ENCODE data around the gene GGT6.
A peak's percentile ranks its signal among the peaks of the same experiment; 100 is the strongest.

The GGT6 gene

GRCh38 chr17:4554997-4555799 is 5.2 kb downstream of the GGT6 start, which contains the start of gene MYBBP1A:
Gene MYBBP1A (minus strand): TSS chr17:4555384. CDS start chr17:4555324, 60 bp downstream.
- peak within 1 kb of the TSS; percentile 26 for H3K27ac ChIP-seq (ENCODE audit: poor library complexity, severe bottlenecking)
- ATAC-seq (ENCODE audit: low read depth) (peak; percentile 89), DNase-seq (ENCODE audit: low spot score) (peak; percentile 94)
- H3K9me3 ChIP-seq (ENCODE audit: severe bottlenecking), result no peaks in the 10 kb centered on the region
- peaks cover 41% of the 10 kb centered on the region for H3K36me3 ChIP-seq (ENCODE audit: low read depth)
- peaks cover 2% of the 10 kb centered on the region for H3K4me1 ChIP-seq (ENCODE audit: insufficient read depth, poor library complexity, severe bottlenecking)
- H3K27me3 ChIP-seq (ENCODE audit: insufficient read depth, poor library complexity, severe bottlenecking), result no peaks in the 10 kb centered on the region
- H3K4me3 ChIP-seq (ENCODE audit: severe bottlenecking), result peak within 1 kb of the TSS; percentile 68
- peak; percentile 5 for TF ChIP-seq CTCF (IDR thresholded peaks at IDR 0.05; ENCODE audit: poor library complexity, severe bottlenecking)

- Histone ChIP-seq H3K4me3 (ENCODE audit: severe bottlenecking) (peak overlapping the region; percentile 68), H3K36me3 (ENCODE audit: low read depth) (peaks cover 46% of the 10 kb centered on the region), H3K4me1 (ENCODE audit: insufficient read depth, poor library complexity, severe bottlenecking) (no peaks in the 10 kb centered on the region), H3K27me3 (ENCODE audit: insufficient read depth, poor library complexity, severe bottlenecking) (no peaks in the 10 kb centered on the region), H3K27ac (ENCODE audit: poor library complexity, severe bottlenecking) (peak overlapping the region; percentile 26), H3K9me3 (ENCODE audit: severe bottlenecking) (no peaks in the 10 kb centered on the region)
- no peak for TF ChIP-seq CTCF (IDR thresholded peaks at IDR 0.05; ENCODE audit: poor library complexity, severe bottlenecking)
- ATAC-seq (ENCODE audit: low read depth) (peak; percentile 22; the same call in 1 of the 3 replicates), DNase-seq (ENCODE audit: low spot score) (peak; percentile 47)
These were observed 5.9 kb downstream of the GGT6 start for GRCh38 chr17:4554441-4554996.

GRCh38 chr17:4553669-4554068 is 6.7 kb downstream of the GGT6 start:
- TF ChIP-seq CTCF (IDR thresholded peaks at IDR 0.05; ENCODE audit: poor library complexity, severe bottlenecking), result no peak
- peaks cover 55% of the 10 kb centered on the region for H3K36me3 ChIP-seq (ENCODE audit: low read depth)
- DNase-seq (ENCODE audit: low spot score), result no peak
- no peak for ATAC-seq (ENCODE audit: low read depth)
- no peaks in the 10 kb centered on the region for H3K27me3 ChIP-seq (ENCODE audit: insufficient read depth, poor library complexity, severe bottlenecking)
- no peak overlapping the region for H3K27ac ChIP-seq (ENCODE audit: poor library complexity, severe bottlenecking)
- no peaks in the 10 kb centered on the region for H3K9me3 ChIP-seq (ENCODE audit: severe bottlenecking)
- H3K4me3 ChIP-seq (ENCODE audit: severe bottlenecking), result no peak overlapping the region
- no peaks in the 10 kb centered on the region for H3K4me1 ChIP-seq (ENCODE audit: insufficient read depth, poor library complexity, severe bottlenecking)

DNA sequence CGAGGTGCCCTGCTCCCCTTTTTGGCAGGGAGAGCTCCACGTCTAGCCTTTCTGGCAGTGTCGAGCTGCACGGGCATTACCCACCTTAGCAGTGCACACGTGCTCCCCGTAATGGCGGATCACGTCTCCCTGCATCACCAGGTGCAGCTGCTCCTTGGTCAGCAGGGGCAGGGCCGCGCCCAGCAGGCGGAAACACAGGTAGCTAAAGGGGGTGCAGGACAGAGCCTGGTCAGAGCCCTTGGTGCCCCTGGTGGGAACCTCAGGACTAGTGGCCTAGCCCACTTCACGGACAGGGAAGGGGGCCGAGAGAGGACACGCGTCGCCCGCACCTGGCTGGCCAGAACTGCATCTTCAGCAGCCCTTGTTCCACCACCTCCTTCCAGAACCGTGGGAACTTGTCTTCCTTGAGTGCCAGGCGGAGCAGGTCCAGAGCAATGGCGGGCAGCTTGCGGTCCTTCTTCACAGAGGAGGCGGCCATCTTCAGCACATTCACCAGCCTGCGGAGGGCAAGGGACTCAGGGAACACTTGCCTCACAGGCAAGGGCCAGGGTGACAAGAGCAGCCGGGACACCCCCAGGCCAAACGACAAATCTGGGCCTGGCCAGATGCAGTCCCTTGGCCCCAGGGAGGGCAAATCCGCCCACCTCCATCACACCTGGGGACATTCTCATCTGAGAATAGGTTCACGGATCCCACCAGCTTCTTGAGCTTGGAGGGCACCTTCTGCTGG is 8.4 kb downstream of the GGT6 start:
- Histone ChIP-seq H3K4me1 (ENCODE audit: insufficient read depth, poor library complexity, severe bottlenecking) (no peaks in the 10 kb centered on the region), H3K4me3 (ENCODE audit: severe bottlenecking) (no peak overlapping the region), H3K27me3 (ENCODE audit: insufficient read depth, poor library complexity, severe bottlenecking) (no peaks in the 10 kb centered on the region), H3K27ac (ENCODE audit: poor library complexity, severe bottlenecking) (no peak overlapping the region), H3K9me3 (ENCODE audit: severe bottlenecking) (no peaks in the 10 kb centered on the region), H3K36me3 (ENCODE audit: low read depth) (peaks cover 72% of the 10 kb centered on the region)
- TF ChIP-seq CTCF (IDR thresholded peaks at IDR 0.05; ENCODE audit: poor library complexity, severe bottlenecking), result no peak
- no peak for DNase-seq (ENCODE audit: low spot score)
- no peak for ATAC-seq (ENCODE audit: low read depth)

All from RWPE2 (cell line).